Stimulated activated CD4-positive, alpha-beta T cell treated with anti-CD3 and anti-CD28 coated beads, Interleukin-15, amount 100 ng/mL, for 24 hours (primary cell): Measurements from ENCODE around the gene THSD7B.

Experiments
- DNase-seq: peaks from one replicate; pipeline ENCODE4 v3.0.0-alpha.2; 2020

The THSD7B gene

DNA sequence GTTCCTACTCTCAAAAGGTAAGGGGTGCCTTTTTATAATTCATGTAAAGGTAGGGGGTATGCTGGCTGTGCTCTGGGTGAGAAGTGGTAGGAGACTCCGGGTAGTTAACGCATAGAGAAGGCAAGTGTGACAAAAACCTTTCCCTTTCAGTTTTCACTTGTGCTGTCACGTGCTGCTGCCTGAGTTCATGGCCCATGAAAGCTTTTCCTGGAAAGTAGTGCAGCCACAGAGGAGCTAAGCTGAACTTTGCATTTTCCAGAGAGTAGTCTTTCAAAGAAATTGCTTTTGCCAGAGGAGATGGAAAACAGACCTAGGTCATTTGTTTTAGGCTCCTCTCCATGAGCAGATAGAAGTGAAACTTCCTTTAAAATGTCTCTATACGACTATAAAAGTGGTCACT is 44.7 kb downstream of the THSD7B start:
- no peak for DNase-seq

DNA sequence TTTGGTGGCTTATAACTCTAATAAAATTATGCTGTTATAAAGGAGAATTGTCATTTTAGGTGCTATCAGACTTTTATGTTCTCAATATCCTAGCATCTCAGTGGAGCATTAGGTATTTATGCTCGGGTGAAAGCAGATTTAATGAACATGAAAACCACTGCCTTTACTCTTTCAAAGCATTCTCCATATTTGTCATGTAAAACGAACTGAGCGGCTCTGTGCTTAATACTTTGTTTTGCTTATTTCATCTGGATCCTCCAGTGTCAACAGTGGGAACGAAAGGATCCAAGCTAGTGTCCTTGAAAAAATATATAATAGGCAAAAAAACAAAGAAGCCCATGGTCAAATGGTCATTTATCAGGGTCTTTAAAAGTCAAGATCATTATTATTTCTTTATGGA is 53.5 kb downstream of the THSD7B start:
- no peak for DNase-seq

DNA sequence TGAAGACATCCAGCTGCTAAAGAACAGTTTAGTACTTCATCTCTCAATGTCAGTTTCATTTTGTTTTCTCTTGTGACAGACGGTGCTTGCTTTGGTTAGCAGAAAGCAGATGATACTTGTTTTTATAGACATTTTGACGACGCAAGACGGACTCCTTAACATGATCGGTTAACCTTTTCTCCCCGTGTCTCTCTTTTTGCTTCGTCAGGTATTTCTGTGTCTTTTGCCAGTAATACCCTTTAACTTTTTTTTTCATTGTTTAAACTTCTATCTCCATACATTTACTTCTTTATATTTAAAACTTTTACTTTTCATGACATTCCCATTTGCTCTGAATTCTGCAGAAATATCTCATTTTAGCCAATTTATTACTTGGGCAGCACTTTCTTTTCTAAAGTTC is 57.9 kb downstream of the THSD7B start:
- DNase-seq = no peak

- DNase-seq = no peak
Measured at GRCh38 chr2:136828162-136828561, 62.8 kb downstream of the THSD7B start.

DNA sequence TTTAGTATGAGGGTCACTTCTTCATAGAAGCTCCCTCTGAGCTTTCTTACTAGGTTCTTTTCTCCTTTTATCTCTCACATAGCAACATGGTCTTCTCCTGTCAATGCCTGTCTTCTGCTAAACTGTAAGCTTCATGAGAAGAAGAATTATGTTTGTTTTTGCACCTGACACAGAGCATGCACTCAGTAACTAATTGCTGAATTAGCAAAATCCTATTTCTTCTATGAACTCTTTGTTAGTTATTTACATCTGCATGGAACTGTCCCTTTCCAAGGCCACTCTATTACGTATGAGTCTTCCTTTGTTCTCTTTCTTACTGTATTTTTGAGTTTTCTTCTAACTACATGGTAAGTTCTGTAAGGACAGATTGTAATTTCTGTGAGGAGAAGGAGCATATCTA is 63.4 kb downstream of the THSD7B start:
- DNase-seq = no peak

- no peak for DNase-seq
Measured at GRCh38 chr2:136844546-136844945, 79.2 kb downstream of the THSD7B start.

GRCh38 chr2:136858656-136859055 is 93.3 kb downstream of the THSD7B start:
- DNase-seq = no peak

GRCh38 chr2:136860443-136860958 is 95.2 kb downstream of the THSD7B start:
- DNase-seq = no peak

DNA sequence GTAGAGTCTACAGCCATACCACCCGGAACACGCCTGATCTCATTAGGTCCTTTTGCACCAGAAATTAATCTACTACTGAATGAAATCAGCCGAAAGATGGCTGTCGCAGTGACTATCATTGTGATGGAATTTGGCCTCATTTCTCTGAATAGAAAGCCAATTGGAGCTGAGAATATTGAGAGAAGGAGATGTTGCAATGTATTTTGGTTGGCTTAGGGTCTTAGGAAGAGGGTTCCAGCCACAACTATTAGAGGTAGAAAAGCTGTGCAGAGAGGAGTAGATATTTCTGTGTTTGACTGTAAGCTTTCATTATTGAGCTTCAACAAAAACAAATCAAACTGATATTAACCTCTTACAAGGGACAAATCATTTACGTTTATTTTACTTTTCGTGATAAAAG is 98.1 kb downstream of the THSD7B start:
- no peak for DNase-seq

DNA sequence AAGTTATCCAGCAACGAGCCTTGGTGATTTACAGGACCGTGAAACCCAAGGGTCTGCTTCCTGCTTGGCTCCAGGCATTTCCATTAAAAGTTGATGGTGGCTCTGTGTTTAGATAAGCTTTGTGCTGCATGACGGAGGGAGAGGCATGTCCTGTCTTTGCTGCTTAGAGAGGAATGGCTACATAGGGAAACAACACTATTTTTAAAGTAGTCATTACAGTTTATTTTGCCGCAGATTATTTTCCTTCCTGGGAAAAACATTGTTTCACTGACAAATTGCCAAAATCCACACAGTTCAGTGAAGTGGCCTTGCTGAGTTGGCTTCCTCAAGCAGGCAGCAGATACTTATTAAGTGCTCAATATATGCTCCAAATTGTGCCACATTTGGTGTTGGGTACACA is 98.5 kb downstream of the THSD7B start:
- no peak for DNase-seq

- no peak for DNase-seq
Measured at GRCh38 chr2:136871424-136871823, 106.1 kb downstream of the THSD7B start.

DNA sequence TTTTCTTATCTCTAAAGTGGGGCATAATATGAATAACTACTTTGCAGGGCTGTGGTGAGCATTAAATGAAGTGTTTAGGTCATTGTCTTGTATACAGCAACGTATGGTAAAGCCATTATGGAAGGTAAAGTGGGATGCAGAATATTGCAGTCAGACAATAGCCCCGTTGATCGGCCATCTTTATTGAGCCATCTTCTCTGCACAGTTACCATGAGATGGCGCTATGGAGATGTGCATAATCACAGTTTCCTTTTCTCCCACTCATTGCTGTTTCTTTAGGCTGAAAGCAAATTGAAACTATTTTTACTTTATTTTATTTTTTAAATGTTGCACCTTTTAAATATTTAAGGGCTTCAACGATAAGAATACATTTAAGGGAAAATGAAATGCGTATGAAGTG is 108.9 kb downstream of the THSD7B start:
- DNase-seq = no peak

GRCh38 chr2:136891100-136891499 is 125.8 kb downstream of the THSD7B start:
- DNase-seq = no peak

DNA sequence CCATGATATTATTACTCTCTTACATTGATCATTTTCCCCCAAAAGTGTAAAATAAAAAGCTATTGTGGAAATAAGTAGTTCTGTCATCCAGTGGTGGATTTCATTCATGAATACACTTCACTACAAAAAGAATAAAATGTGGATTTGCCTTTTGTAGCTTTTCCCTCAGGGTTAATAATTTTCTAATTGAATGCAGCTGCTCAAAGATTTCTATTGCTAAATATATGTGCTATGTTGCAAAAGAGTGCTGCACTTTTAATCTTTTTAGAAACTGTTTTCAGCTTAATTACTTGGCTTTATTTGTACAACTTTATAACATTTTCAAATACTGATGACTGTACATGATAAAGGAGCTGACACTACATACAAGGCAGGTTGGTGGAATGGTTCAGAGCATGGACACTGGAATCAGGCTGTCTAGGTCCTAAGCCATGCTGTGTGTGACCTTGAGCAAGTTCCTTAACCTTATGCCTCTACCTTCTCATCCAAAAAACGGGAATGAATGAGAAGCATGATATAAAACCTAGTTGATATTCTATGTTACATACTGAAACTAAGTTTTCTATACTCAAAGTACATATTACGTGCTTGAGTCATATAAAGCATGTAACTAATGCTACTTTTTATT is 128.8 kb downstream of the THSD7B start:
- no peak for DNase-seq

- no peak for DNase-seq
Measured at GRCh38 chr2:136901732-136902131, 136.4 kb downstream of the THSD7B start.

GRCh38 chr2:136905779-136906178 is 140.4 kb downstream of the THSD7B start:
- DNase-seq = no peak

DNA sequence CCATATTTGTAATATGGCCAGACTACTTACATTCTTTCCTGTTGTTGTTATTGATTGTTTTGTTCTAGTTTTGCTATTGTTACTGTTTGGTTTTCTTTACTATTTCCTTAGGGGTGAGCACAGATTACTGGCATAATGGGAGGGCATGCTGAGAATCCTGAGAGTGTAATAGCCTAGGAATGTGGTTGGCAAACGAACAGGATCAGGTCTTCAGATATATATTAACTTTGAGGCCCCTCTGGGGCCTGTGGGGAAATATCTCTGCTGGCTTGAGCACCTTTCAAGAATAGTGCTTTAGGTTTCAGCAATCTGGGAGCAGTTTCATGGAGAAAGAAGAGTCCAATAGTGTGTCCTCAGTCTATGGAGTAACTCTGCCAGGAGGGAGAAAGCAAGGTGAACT is 144.4 kb downstream of the THSD7B start:
- DNase-seq = no peak

DNA sequence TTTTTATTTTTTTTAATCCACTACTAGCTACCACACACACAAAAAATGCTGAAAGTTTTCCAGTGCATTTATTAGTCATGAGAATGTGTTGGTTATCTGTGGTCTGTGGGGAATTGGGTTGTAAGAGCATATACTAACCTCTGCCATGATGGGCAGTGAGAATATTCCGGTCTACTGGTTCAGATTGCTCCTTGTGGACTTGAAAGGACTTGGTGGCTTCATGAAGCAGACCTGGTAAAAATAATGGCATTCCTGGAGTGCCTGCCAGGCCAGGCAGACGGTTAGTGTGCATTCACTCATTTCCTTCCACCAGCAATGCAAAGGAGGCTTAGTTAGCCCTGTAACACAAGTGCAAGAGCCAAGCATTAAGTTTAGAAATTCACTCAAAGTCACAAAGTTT is 150.8 kb downstream of the THSD7B start:
- DNase-seq = no peak

DNA sequence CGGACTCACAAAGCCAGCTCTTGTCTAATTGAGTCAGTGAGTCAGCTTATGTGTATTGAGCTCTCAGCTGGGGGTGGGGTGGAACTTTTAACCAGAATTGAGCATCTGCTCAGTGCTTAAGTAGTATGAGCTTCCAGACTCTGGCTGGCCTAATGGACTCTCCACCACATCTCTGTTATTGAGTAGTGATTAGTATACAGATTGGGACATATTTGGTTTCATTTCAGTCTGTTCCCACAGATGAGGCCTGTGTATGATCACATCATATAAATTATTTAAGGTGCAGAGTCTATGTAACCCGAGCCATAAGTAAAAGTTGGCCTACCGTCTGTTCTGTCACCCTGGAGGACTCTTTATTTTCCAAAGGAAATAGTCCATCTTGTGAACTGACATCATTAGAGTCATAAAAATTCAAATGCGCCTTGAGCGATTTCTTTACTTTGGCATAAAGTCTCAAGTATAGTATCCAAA is 152.1 kb downstream of the THSD7B start:
- no peak for DNase-seq

DNA sequence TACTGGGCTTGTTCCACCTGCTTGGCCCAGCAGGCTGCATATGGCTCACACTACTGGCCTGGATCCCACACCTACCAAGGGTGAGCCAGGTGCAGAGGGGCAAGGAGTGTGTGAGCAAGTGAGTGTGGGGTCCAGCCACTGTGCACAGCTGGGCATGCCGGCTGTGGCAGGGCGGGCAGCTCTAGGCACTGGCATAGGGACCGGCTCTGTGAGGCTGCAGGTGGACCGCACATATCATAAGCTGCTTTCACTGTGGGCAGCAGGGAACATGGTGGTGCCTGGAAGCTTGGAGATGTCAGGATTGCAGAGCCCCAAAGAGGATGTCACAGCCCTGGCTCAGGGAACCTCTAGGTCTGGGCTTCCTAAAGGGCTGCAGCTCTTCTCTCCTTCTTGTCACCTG is 154.3 kb downstream of the THSD7B start:
- no peak for DNase-seq

DNA sequence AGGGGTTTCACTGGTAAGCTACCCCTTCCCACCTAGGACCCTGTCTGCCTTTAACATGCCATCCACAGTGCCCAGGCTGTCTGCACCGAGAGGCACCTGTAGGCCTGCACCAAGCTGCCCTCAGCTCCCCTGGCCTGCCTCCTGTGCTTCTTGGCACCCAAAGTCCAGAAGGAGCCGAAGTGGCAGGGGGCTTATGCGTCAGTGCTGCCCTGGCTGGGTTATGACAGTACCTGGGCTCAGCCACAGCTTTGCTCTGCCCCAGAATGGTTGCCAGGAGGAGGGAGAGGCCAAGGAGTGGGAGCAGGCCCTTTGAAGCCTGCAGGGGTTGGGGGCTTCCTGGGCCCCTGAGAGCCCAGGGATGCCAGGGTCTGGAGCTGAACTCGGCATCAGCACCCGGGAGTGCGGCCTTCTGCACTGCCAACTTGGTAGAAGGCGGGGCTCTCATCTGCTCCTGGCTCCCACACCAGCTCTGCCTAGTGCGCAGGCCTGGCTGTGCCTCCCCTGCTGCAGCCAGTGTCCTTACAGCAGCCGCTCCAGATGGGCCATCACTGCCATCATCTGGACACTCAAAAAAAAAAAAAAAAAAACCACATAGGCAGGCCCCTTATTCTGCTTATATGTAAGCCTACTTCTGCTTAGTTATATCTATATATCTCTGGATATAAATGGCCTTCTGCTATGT is 155.4 kb downstream of the THSD7B start:
- DNase-seq = no peak

- DNase-seq = no peak
Measured at GRCh38 chr2:136927156-136927555, 161.8 kb downstream of the THSD7B start.

DNA sequence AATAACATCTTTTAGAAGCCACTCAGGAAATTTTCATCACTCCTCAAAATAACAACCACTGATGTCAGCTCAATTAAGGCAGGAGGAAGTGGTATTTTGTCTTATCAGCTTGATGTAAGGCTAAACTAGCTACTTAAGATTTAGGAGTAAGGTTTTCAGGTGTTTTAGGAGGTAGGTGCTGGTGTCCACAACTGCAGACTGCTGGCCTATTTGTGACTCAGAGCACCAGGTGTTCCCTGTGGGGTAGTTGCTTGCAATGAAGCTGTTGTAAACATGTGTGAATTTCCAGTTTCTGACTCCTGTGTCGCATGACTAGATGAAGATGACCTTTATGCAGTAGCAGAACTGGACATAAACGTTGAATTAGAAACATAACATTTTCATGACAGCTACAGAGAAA is 164.2 kb downstream of the THSD7B start:
- no peak for DNase-seq

DNA sequence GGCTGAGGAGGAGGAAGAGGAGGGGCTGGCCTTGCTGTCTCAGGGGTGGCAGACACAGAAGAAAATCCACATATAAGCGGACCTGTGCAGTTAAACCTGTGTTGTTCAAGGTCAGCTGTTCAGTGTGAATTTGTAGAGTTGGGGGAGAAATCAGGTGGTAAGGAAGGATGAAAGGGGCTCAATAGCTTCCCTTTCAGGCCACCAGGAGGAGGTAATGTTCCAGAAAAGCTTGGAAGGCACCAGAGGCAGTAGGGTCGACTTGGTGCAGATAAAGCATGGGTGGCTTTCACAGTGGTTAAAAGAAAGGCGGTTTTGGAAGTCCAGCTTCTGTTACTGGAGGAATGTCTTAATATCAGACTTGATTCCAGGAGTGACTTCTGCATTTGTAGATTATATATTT is 167.4 kb downstream of the THSD7B start:
- DNase-seq = no peak

DNA sequence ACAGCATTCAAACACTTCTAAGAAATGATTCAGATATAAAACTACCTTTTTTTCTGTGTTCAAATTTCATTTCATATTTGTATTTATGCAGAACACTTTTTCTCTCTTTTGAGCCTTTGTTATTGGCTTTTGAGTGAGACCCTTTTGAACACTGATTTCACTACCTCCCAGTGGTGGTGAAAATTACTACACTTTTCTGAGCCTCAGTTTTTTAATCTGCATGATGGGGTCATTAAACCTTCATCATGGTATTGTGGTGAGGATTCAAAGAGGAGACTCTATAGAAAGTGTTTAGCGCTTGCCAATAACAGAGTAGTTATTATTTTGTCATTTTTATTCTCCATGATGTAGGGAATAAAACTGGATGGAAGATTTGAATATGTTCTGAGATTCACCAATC is 169.8 kb downstream of the THSD7B start:
- no peak for DNase-seq
